ENCODE results near the gene MLXIP. TPM values are rescaled to one million over a fixed set of nuclear protein-coding genes. Genes with fewer than 3 reads are reported as not detected.

Gene MLXIP
- total and polyA plus RNA-seq, 2 of the 8 experiments (the other 6 are each of a cell fraction or from before 2014, with no cell fraction given): 5.5 to 40.5 TPM

- no peaks in the 10 kb centered on the region for H3K27me3 ChIP-seq (replicated peaks in 1 of 4; ENCODE audit: control insufficient read depth in 3 of 4, extremely low read depth in 1 of 4, insufficient read depth in 3 of 4, low read length in 3 of 4)
- H3K79me2 ChIP-seq (ENCODE audit: control insufficient read depth in 1 of 2, insufficient read depth in 2 of 2, low read length in 2 of 2): no peaks in the 10 kb centered on the region
- no peak overlapping the region for H3K56ac ChIP-seq (replicated peaks; ENCODE audit: insufficient read length, low read depth, low read length)
- H2AK5ac ChIP-seq (ENCODE audit: low read depth, low read length): no peak overlapping the region
- POLR2A ChIA-PET (ENCODE audit: partially characterized antibody): interaction anchor here (0.7 to 1.1 kb wide), 4 partner anchors 15 to 311 kb away, joined by 3 to 5 read pairs (median 3); no protein-coding TSS in a partner anchor
- no peak overlapping the region for H2BK5ac ChIP-seq (ENCODE audit: low read depth, low read length)
- no peak overlapping the region for H3K18ac ChIP-seq (ENCODE audit: extremely low read depth, low read length)
- no peaks in the 10 kb centered on the region for H3K36me3 ChIP-seq (ENCODE audit: control insufficient read depth in 2 of 4, insufficient read depth in 4 of 4, low read length in 3 of 4)
- H3K9me3 ChIP-seq (ENCODE audit: insufficient read depth in 2 of 2, low read depth in 1 of 2, low read length in 1 of 2): no peaks in the 10 kb centered on the region
- no peak overlapping the region for H3K23ac ChIP-seq (ENCODE audit: insufficient read length)
- no peaks in the 10 kb centered on the region for H3K79me1 ChIP-seq (ENCODE audit: low read depth, low read length)
- no peak for FAIRE-seq
- no peak overlapping the region for H3K4me3 ChIP-seq (ENCODE audit: extremely low read depth in 1 of 4, insufficient read depth in 2 of 4, low read depth in 3 of 4, low read length in 4 of 4)
- no peak overlapping the region for H4K91ac ChIP-seq (replicated peaks; ENCODE audit: insufficient read length, low read length)
- H3K23me2 ChIP-seq (ENCODE audit: low read depth, low read length): no peaks in the 10 kb centered on the region
- H2BK12ac ChIP-seq (ENCODE audit: low read depth, low read length): no peak overlapping the region
- H2BK20ac ChIP-seq (ENCODE audit: low read length): no peak overlapping the region
- no peak for DNase-seq (ENCODE audit: low read depth in 1 of 2, low spot score in 2 of 2)
- H3K14ac ChIP-seq (ENCODE audit: insufficient read length): no peak overlapping the region
- no peaks in the 10 kb centered on the region for H4K20me1 ChIP-seq (replicated peaks in 1 of 2; ENCODE audit: control insufficient read depth in 1 of 2, insufficient read depth in 2 of 2, low read length in 2 of 2)
- WGBS, 2 experiments (ENCODE audit: extremely low coverage in 1 of 2, insufficient coverage in 1 of 2, insufficient read length in 1 of 2, insufficient replicate concordance in 2 of 2, low coverage in 1 of 2, low lambda C conversion rate in 2 of 2, missing lambda C conversion rate in 1 of 2): 89% methylated on average over 4 of the region's 4 CpGs; no CpG with 5 or more reads in 1 of the 2 experiments
- no peak overlapping the region for H4K8ac ChIP-seq (ENCODE audit: extremely low read depth, insufficient read depth, low read length)
- CTCF ChIA-PET (ENCODE audit: partially characterized antibody): interaction anchor here (1.1 to 1.7 kb wide), 3 partner anchors 63 to 132 kb away, joined by 3 to 4 read pairs (median 4); no protein-coding TSS in a partner anchor
- no peaks in the 10 kb centered on the region for H3K4me1 ChIP-seq (replicated peaks in 1 of 4; ENCODE audit: control insufficient read depth in 3 of 4, insufficient read depth in 4 of 4, low read length in 3 of 4)
- no peak overlapping the region for H2BK120ac ChIP-seq (replicated peaks; ENCODE audit: low read depth, low read length)
- H2AFZ ChIP-seq (ENCODE audit: low read length): no peak overlapping the region
- H4K5ac ChIP-seq (ENCODE audit: insufficient read length, low read depth, low read length): no peak overlapping the region
- no peak overlapping the region for H3K4ac ChIP-seq (replicated peaks; ENCODE audit: insufficient read length, low read depth, low read length)
- H3K27ac ChIP-seq (ENCODE audit: low read depth, low read length): no peak overlapping the region
- no peak overlapping the region for H3K9ac ChIP-seq (replicated peaks in 1 of 4; ENCODE audit: extremely low read depth in 1 of 4, low read depth in 3 of 4, low read length in 3 of 4)
- H3K4me2 ChIP-seq (ENCODE audit: insufficient read depth in 1 of 2, low read depth in 2 of 2, low read length in 2 of 2): no peak overlapping the region
- no peak overlapping the region for H2BK15ac ChIP-seq (ENCODE audit: low read length)
- TF ChIP-seq POLR2A (IDR thresholded peaks at IDR 0.05; ENCODE audit: control extremely low read depth in 1 of 2, low read depth in 2 of 2, low read length in 2 of 2): no peak
- no peak for TF ChIP-seq TEAD4 (IDR thresholded peaks at IDR 0.05; ENCODE audit: low read depth, low read length)
- no peak for TF ChIP-seq ZNF274 (IDR thresholded peaks at IDR 0.05; ENCODE audit: borderline replicate concordance, extremely low read depth, low read length)
- TF ChIP-seq SRF (IDR thresholded peaks at IDR 0.05; ENCODE audit: low read depth, low read length): no peak
- TF ChIP-seq CTCF (IDR thresholded peaks at IDR 0.05; ENCODE audit: control extremely low read depth in 1 of 3, insufficient read depth in 1 of 3, low read depth in 1 of 3, low read length in 3 of 3): no peak
- no peak for TF ChIP-seq E2F6 (IDR thresholded peaks at IDR 0.05)
- TF ChIP-seq NRF1 (IDR thresholded peaks at IDR 0.05; ENCODE audit: low read depth, low read length): no peak
- no peak for TF ChIP-seq SUZ12 (IDR thresholded peaks at IDR 0.05; ENCODE audit: low read length)
- no peak for TF ChIP-seq SIRT6 (IDR thresholded peaks at IDR 0.05; ENCODE audit: low read length)
Observed at GRCh38 chr12:122195405-122195804, 116.8 kb downstream of the MLXIP start.
